Spleen (tissue), 7 donors: ENCODE measurements around the gene GCK.

Source experiments
- POLR2A ChIP-seq, 3 donors: fragments of 450-650 bp; IDR thresholded peaks; one replicate each; pipeline ENCODE4 v1.5.1; 2017; ENCODE audit warnings: antibody characterized with exemption in 3 of 3, mild to moderate bottlenecking in 1 of 3
- TF ChIP-seq, protein P1 (sequence below), 11 experiments: fragments of 200-600 bp in 7 of 11; fragments of 450-650 bp in 4 of 11; sonication (generic) in 4 of 11; IDR thresholded peaks in 8 of 11; conservative IDR thresholded peaks in 3 of 11; 1 replicate in 7 of 11; 2 replicates in 4 of 11; pipeline versions ENCODE4 v1.4.0 to v1.8.0; 2016 to 2021; ENCODE audit warnings: antibody characterized with exemption in 11 of 11, inconsistent platforms in 4 of 11, mild to moderate bottlenecking in 1 of 11
- donor health status: DM: no; HTN: no; CAD: no; lungs with moderate emphysema.
- donor health status: DM: no; HTN: no; CAD: no.
- donor health status: DM: no; HTN: no; CAD: no.

GRCh38 chr7:44134943-44135628 is 54.2 kb downstream of the GCK start:
- TF ChIP-seq, protein P1, sequence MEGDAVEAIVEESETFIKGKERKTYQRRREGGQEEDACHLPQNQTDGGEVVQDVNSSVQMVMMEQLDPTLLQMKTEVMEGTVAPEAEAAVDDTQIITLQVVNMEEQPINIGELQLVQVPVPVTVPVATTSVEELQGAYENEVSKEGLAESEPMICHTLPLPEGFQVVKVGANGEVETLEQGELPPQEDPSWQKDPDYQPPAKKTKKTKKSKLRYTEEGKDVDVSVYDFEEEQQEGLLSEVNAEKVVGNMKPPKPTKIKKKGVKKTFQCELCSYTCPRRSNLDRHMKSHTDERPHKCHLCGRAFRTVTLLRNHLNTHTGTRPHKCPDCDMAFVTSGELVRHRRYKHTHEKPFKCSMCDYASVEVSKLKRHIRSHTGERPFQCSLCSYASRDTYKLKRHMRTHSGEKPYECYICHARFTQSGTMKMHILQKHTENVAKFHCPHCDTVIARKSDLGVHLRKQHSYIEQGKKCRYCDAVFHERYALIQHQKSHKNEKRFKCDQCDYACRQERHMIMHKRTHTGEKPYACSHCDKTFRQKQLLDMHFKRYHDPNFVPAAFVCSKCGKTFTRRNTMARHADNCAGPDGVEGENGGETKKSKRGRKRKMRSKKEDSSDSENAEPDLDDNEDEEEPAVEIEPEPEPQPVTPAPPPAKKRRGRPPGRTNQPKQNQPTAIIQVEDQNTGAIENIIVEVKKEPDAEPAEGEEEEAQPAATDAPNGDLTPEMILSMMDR (IDR thresholded peaks at IDR 0.05 in 8 of 11, conservative IDR thresholded peaks at IDR 0.05 in 3 of 11) = no peak
- no peak for TF ChIP-seq POLR2A (IDR thresholded peaks at IDR 0.05)
